T-helper 2 cell treated with Interferon-gamma antibody and Interleukin-4, amounts not matched to agents 5 μg/mL and 100 μg/mL, for 36 hours (primary cell): Measurements from ENCODE around the gene TMPRSS6.

Source experiments
- DNase-seq: peaks from one replicate; pipeline ENCODE4 v3.0.0; 2021; ENCODE audit warnings: low spot score
- H3K27ac Mint-ChIP-seq: one replicate; pipeline ENCODE4 v1.8.0; 2021; ENCODE audit warnings: mild to moderate bottlenecking, mixed read lengths
- H3K27me3 Mint-ChIP-seq: one replicate; pipeline ENCODE4 v1.8.0; 2021; ENCODE audit warnings: low read depth, mixed read lengths
- H3K36me3 Mint-ChIP-seq: one replicate; pipeline ENCODE4 v1.8.0; 2021; ENCODE audit warnings: low read depth, mixed read lengths
- H3K4me1 Mint-ChIP-seq: one replicate; pipeline ENCODE4 v1.8.0; 2021; ENCODE audit warnings: low read depth, mixed read lengths
- H3K4me3 Mint-ChIP-seq: one replicate; pipeline ENCODE4 v1.8.0; 2022; ENCODE audit warnings: mild to moderate bottlenecking, moderate library complexity, mixed read lengths
- H3K9me3 Mint-ChIP-seq: one replicate; pipeline ENCODE4 v1.8.0; 2021; ENCODE audit warnings: mixed read lengths

Gene TMPRSS6

DNA sequence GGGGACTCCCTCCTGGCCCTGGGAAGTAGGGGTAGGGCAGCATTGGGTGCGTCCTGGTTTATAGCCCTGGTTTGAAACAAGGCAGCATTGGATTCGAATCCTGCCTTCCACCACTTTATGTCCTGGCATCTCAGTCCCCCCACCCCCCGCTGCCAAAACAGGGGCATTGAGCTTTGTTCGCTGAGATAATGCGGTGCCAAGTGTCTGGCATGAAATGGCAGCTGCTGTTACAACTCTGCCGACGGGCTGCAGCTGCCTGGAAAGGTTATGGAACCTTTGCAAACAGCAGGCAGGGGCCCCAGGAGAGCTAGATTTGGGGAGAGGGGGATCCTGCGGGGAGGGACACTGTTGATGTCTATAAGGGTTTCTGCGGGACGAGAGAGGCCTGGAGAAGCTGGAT, 92.2 kb downstream of the TMPRSS6 start:
- Mint-ChIP-seq H3K36me3 (no peaks in the 10 kb centered on the region), H3K4me3 (no peak overlapping the region), H3K27me3 (peaks cover 2% of the 10 kb centered on the region)

DNA sequence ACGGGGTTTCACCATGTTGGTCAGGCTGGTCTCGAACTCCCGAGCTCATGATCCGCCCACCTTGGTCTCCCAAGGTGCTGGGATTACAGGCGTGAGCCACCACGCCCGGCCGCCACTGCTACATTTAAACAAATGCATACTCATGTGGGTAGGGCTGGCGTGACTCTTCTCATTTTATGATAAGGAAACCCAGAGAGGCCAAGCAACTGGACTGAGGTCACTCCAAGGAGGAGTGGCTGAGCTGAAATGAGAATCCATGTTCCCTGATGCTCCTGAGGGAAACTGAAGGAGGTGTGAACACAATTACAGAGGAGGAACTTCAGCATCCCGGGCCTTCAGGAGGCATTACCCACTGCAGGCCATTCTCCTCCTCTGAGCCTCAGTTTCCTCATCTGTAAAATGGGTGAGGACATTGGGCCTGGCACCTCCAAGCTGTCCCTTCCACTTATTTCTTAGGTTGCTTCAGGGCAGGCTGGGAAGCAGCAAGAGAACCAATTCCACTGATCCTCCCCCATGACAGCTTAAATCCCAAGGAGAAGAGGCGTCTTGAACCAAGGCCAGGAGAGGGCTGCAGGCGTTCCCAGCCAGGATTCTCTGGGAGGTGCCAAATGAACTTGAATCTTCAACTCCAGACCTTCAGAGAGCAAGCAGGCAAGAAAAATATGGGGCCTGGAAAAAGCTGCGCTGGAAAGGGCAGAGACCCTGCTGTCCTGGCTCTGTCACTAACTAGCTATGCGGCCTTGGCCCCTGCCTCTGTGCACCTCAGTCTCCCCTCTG, 93.2 kb downstream of the TMPRSS6 start:
- no peaks in the 10 kb centered on the region for H3K36me3 Mint-ChIP-seq
- DNase-seq, result no peak
- H3K27ac Mint-ChIP-seq, result no peak overlapping the region
- H3K4me1 Mint-ChIP-seq, result peaks cover 7% of the 10 kb centered on the region
- H3K9me3 Mint-ChIP-seq, result no peaks in the 10 kb centered on the region
- H3K27me3 Mint-ChIP-seq, result no peaks in the 10 kb centered on the region
- H3K4me3 Mint-ChIP-seq, result no peak overlapping the region

More for the DNA sequence above, 92.2 kb downstream of the TMPRSS6 start:
- Mint-ChIP-seq H3K9me3 (no peaks in the 10 kb centered on the region), H3K4me1 (peaks cover 14% of the 10 kb centered on the region), H3K27ac (no peak overlapping the region)
- no peak for DNase-seq

DNA sequence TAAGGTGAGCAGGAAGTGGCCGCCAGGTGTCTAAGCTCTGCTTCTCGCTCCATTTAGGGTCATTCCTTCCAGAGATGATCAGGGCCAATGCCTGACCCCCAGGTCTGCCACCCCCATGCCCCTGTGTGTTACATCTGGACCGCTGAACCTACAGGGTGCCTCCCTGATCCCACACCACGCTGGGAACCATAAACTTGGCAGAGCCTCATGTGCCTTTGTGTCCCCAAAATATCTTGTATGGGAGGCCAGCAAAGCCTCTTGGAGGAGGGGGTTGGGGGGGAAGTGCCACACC, 94.0 kb downstream of the TMPRSS6 start:
- Mint-ChIP-seq H3K4me1 (peaks cover 7% of the 10 kb centered on the region), H3K27me3 (no peaks in the 10 kb centered on the region)

More for the DNA sequence above, 94.0 kb downstream of the TMPRSS6 start:
- Mint-ChIP-seq H3K36me3 (no peaks in the 10 kb centered on the region), H3K27ac (no peak overlapping the region), H3K4me3 (no peak overlapping the region), H3K9me3 (no peaks in the 10 kb centered on the region)
- no peak for DNase-seq
